Bone marrow (tissue), 2 donors: ENCODE measurements around the gene ISLR.
"Not testable (repeated sequence)": the region's sequence is repeated elsewhere in the genome, so short reads cannot be mapped to it uniquely, and the experiment has no call there.

ENCODE experiments used
- DNase-seq, 2 donors: peaks; one replicate each; lab custom pipeline; 2025; lab: John Stamatoyannopoulos, UW

The ISLR gene

GRCh38 chr15:74137537-74137894, 36.0 kb upstream of the ISLR start:
- DNase-seq: no peak

GRCh38 chr15:74138642-74139041, 34.9 kb upstream of the ISLR start:
- DNase-seq: no peak

GRCh38 chr15:74141591-74141990, 31.9 kb upstream of the ISLR start:
- DNase-seq: no peak

GRCh38 chr15:74144153-74144775, 29.2 kb upstream of the ISLR start:
- DNase-seq: no peak

- DNase-seq: no peak
Observed at GRCh38 chr15:74146277-74146800, 27.2 kb upstream of the ISLR start.

- DNase-seq: no peak
Observed at GRCh38 chr15:74147051-74147450, 26.5 kb upstream of the ISLR start.

- no peak for DNase-seq
Observed at GRCh38 chr15:74155766-74156417, 17.6 kb upstream of the ISLR start.

GRCh38 chr15:74156678-74157411, 16.7 kb upstream of the ISLR start:
- no peak for DNase-seq

- DNase-seq: no peak
Observed at GRCh38 chr15:74157868-74158827, 15.4 kb upstream of the ISLR start.

- no peak for DNase-seq
Observed at GRCh38 chr15:74158855-74159650, 14.5 kb upstream of the ISLR start.

- no peak for DNase-seq
Observed at GRCh38 chr15:74159773-74160172, 13.7 kb upstream of the ISLR start.

- not testable (repeated sequence) for DNase-seq
Observed at GRCh38 chr15:74160390-74160789, 13.1 kb upstream of the ISLR start.

GRCh38 chr15:74162195-74162536, 11.3 kb upstream of the ISLR start:
- DNase-seq: not testable (repeated sequence)

- DNase-seq: no peak
Observed at GRCh38 chr15:74165461-74165860, 8.0 kb upstream of the ISLR start.

- DNase-seq: no peak
Observed at GRCh38 chr15:74167891-74168331, 5.6 kb upstream of the ISLR start.

- no peak for DNase-seq
Observed at GRCh38 chr15:74168711-74169126, 4.8 kb upstream of the ISLR start.

- DNase-seq: no peak
Observed at GRCh38 chr15:74170071-74170844, 3.3 kb upstream of the ISLR start.

- no peak for DNase-seq
Observed at GRCh38 chr15:74170875-74171578, 2.5 kb upstream of the ISLR start.

- no peak for DNase-seq
Observed at GRCh38 chr15:74171965-74172541, 1.5 kb upstream of the ISLR start.
